Kidney epithelial cell (primary cell): Measurements from ENCODE around the gene PBX4. TPM values are rescaled to one million over a fixed set of nuclear protein-coding genes. Genes with fewer than 3 reads are reported as not detected.

ENCODE experiments used
- DNase-seq: peaks from one replicate; pipeline ENCODE4 v3.0.0-alpha.2; 2010; ENCODE audit warnings: low read depth
- H3K27me3 ChIP-seq: 2 replicates; pipeline ENCODE4 v1.6.0; 2011; ENCODE audit warnings: low read length; ENCODE audit not compliant: control insufficient read depth, insufficient read depth
- H3K36me3 ChIP-seq: 2 replicates; pipeline ENCODE4 v1.5.1; 2011; ENCODE audit warnings: low read length; ENCODE audit not compliant: control insufficient read depth, insufficient read depth
- H3K4me3 ChIP-seq: 2 replicates; pipeline ENCODE4 v1.5.1; 2011; ENCODE audit warnings: low read depth, mild to moderate bottlenecking, control low read depth, low read length
- total RNA-seq: library from RNA; depleted of rRNA; stranded (reverse); fragments of >200 nt; gene quantifications from 2 replicates; pipeline ENCODE4 v1.2.3, GENCODE V29; 2015
- TF ChIP-seq, protein P1 (sequence below): IDR thresholded peaks from 2 replicates; pipeline ENCODE4 v1.5.1; 2011; ENCODE audit warnings: mild to moderate bottlenecking, moderate library complexity, low read length, control low read depth, inconsistent platforms; ENCODE audit not compliant: insufficient read depth, poor library complexity, severe bottlenecking

PBX4 gene
- total RNA-seq, 1 donor from 2014 or later = 1.7 TPM

DNA sequence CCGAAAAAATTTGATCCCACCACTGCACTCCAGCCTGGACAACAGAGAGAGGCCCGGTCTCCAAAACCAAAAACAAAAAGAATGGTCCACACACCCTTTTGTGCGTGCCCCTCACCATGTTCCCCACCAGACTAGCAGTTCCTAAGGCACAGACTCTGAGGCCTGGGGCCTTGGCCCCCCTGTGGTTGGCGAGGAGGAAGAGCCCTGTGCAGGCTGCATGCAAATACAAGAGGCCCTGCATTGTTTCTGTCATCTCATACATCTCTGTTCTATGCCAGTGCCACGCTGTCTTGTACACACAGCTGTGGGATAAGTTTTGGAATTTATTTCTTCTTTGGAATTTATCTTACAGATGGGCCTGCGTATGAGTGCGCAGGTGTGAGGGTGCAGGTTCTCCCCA, 94.4 kb downstream of the PBX4 start:
- Histone ChIP-seq H3K27me3 (no peaks in the 10 kb centered on the region), H3K36me3 (no peaks in the 10 kb centered on the region), H3K4me3 (no peak overlapping the region)
- TF ChIP-seq, protein P1, sequence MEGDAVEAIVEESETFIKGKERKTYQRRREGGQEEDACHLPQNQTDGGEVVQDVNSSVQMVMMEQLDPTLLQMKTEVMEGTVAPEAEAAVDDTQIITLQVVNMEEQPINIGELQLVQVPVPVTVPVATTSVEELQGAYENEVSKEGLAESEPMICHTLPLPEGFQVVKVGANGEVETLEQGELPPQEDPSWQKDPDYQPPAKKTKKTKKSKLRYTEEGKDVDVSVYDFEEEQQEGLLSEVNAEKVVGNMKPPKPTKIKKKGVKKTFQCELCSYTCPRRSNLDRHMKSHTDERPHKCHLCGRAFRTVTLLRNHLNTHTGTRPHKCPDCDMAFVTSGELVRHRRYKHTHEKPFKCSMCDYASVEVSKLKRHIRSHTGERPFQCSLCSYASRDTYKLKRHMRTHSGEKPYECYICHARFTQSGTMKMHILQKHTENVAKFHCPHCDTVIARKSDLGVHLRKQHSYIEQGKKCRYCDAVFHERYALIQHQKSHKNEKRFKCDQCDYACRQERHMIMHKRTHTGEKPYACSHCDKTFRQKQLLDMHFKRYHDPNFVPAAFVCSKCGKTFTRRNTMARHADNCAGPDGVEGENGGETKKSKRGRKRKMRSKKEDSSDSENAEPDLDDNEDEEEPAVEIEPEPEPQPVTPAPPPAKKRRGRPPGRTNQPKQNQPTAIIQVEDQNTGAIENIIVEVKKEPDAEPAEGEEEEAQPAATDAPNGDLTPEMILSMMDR = no peak
- DNase-seq = no peak

DNA sequence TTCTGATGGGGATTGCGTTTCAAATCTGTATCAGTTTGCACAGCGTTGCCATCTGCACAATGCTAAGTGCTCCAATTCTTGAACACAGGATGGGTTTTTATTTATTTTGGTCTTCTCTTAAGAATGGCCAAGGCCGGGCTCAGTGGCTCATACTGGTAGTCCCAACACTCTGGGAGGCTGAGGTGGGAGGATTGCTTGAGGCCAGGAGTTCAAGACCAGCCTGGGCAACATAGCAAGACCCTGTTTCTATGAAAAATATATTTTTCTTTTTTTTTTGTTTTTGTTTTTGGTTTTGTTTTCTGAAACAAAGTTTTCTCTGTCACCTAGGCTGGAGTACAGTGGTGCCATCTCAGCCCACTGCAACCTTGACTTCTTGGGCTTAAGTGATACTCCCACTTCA, 95.3 kb downstream of the PBX4 start:
- TF ChIP-seq, protein P1 = no peak
- no peak for DNase-seq
- Histone ChIP-seq H3K27me3 (no peaks in the 10 kb centered on the region), H3K36me3 (no peaks in the 10 kb centered on the region), H3K4me3 (no peak overlapping the region)

DNA sequence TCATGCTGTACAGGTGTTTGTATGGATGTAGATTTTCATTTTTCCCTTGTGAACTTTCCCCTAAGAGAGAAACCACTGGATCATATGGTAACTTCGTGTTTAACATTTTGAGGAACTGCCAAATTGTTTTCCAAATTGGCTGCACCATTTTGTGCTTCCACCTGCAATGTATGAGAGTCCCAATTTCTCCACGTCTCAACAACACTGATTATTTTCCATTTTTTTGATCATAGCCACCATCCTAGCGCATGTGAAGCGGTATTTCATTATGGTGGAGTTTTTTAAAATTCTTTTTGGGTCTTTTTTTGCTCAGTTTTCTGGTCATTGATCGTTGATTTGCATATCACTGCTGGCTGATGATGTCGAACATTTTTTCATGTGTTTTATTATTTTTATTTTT, 97.5 kb downstream of the PBX4 start:
- H3K4me3 ChIP-seq = no peak overlapping the region
- no peak for DNase-seq
- TF ChIP-seq, protein P1 = no peak
- H3K36me3 ChIP-seq = no peaks in the 10 kb centered on the region
- no peaks in the 10 kb centered on the region for H3K27me3 ChIP-seq

DNA sequence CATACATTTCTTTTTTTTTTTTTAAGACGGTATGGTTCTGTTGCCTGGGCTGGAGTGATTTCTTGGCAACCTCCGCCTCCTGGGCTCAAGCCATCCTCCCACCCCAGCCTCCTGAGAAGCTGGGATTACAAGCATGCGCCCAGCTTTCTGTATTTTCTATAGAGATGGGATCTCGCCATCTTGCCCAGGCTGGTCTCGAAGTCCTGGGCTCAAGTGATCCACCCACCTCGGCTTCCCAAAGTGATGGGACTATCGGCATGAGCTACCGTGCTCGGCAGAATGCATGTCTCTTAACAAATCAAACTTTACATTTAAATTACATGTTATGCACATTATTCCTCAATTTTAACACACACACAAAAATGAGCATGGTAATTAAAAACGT, 101.3 kb downstream of the PBX4 start:
- no peaks in the 10 kb centered on the region for H3K27me3 ChIP-seq
- TF ChIP-seq, protein P1 = no peak
- no peaks in the 10 kb centered on the region for H3K36me3 ChIP-seq
- no peak overlapping the region for H3K4me3 ChIP-seq
- DNase-seq = no peak

DNA sequence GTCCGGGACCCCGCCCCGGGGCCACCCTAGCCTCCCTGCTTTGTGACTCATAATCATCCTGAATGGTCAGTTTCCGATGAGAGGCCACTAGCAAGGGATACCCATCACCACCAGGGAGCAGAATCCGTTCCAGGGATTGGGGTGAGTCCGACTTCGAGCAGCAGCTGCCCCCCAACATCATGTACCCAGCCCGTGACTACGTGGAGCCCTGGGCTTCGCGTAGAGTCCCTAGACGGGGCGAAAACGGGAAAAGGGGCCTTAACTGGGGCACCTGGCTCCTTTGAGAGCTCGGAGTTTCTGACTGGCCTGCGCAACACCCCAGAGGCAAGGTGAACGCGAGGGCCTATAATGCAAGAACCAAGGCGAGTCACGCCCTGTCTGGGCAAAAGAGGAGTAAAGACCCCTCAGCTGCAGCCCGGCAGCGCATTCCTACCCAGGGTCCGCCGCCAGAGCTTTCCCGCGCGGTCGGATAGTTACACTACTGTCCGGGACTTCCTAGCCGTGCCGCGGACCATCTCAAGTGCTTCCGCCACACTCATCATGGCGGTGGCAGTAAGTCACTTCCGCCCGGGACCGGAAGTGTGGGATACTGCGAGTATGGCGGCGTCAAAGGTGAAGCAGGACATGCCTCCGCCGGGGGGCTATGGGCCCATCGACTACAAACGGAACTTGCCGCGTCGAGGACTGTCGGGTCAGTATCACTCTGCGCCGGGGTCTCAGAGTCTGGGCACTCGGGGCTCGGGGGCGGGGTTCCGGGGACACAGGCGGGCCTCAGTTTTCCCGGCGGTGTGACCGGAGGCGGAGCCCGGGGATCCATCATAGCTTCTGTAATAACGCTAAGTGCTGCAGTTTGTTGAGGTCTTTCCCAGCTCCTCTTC, 102.6 kb downstream of the PBX4 start, which contains the start of gene NDUFA13:
TSS of gene NDUFA13 (plus strand) at position 584 of the 878 bp plus-strand sequence. CDS start at position 598, 14 bp downstream.
- TF ChIP-seq, protein P1 = peak; percentile 19
- peak; percentile 59 for DNase-seq
- Histone ChIP-seq H3K27me3 (no peaks in the 10 kb centered on the region), H3K4me3 (peak within 1 kb of the TSS; percentile 82), H3K36me3 (no peaks in the 10 kb centered on the region)
